Ammon's horn (tissue), 1 donor: ENCODE results near the gene NMU.
"Not testable (repeated sequence)": the region's sequence is repeated elsewhere in the genome, so short reads cannot be mapped to it uniquely, and the experiment has no call there.

Experiments
- DNase-seq: peaks from one replicate; pipeline ENCODE4 v3.0.0-alpha.2; 2016; ENCODE audit warnings: low spot score

NMU gene

GRCh38 chr4:55560096-55560495 is 76.0 kb downstream of the NMU start:
- no peak for DNase-seq

GRCh38 chr4:55554453-55555030 is 81.6 kb downstream of the NMU start:
- DNase-seq = peak; percentile 26

DNA sequence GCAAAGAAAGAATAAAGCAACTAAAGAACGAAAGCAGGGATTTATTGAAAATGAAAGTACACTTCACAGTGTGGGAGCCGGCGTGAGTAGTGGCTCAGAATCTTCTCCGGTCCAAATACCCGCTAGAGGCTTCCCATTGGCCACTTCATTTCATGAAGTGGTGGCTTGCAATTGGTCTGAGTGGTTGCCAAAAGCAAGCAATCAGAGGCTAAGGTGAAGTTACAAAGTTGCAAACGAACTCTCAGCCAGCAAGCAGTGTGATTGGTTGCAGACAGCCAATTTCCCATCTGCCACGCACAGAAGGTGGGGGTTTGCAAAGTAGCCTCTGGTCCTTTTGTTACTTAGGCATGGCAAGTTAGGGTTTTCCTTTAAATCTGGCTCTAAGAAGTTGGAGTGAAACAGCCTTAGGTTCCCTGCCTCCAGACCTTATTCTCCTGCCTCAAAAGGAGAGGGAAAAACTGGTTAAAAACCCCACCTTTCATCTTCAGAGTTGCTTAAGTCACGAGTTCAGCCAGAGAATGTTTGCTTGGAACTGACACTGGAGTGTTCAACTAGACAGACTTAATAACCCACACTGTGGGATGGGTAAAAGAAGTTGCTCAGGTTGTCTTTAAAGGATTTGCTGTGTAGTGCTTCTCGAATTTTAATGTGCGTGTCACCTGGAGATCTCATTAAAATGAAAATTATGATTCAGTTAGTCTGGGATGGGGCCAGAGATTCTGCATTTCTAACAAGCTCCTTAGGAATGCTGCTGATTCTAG is 82.5 kb downstream of the NMU start:
- peak; percentile 18 for DNase-seq

- not testable (repeated sequence) for DNase-seq
Observed at GRCh38 chr4:55551964-55552363, 84.1 kb downstream of the NMU start.

- DNase-seq = no peak
Observed at GRCh38 chr4:55549888-55550287, 86.2 kb downstream of the NMU start.

DNA sequence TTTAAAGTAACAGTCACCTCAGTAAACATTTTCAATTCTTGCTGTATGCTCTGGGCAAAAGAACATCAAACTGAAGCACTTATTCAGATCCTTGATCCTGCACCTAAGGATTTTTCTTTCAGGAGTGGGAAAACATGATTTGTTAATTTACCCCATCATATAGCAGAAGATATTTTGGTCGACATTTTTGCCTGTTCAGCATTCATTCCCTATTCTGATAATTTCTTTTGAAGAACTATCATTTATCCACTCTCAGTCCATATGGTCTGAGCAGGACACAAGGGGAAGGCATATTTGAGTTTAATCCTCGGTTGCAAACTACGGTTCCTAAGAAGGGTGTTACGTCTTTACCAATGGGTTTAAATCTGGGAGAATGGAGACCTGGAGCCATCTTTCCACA is 88.2 kb downstream of the NMU start:
- no peak for DNase-seq

- DNase-seq = peak; percentile 69
Observed at GRCh38 chr4:55547466-55547770, 88.7 kb downstream of the NMU start.

- peak; percentile 90 for DNase-seq
Observed at GRCh38 chr4:55546756-55547465, 89.2 kb downstream of the NMU start, which contains the start of gene CLOCK. CLOCK (minus strand) TSS chr4:55546909; CDS start chr4:55482785, 64,124 bp downstream.

DNA sequence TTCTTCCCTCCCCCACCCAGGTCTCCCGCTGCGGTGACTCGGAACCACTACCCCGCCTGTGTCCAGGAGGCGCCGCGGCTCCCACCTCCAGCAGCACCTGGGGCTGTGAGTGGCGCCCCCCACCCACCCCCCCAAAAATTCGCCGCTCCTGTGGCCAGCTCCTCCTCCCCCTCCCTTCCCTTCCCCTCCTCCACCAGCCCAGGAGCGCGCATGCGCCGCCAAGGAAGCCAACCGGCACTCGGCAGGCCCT is 89.7 kb downstream of the NMU start:
- no peak for DNase-seq

- peak; percentile 78 for DNase-seq
Observed at GRCh38 chr4:55545641-55546505, 90.2 kb downstream of the NMU start.
